Nephron (organoid): Measurements from ENCODE around the gene S100A6.

ENCODE experiments used
- H3K27ac Mint-ChIP-seq, 3 experiments: 2 replicates each; pipeline ENCODE4 v1.8.0; 2020; ENCODE audit warnings: mixed read lengths in 3 of 3, mild to moderate bottlenecking in 2 of 3, moderate library complexity in 1 of 3
- H3K27me3 Mint-ChIP-seq: 2 replicates; pipeline ENCODE4 v1.8.0; 2021; ENCODE audit warnings: low read depth, mild to moderate bottlenecking, moderate library complexity, mixed read lengths
- H3K36me3 Mint-ChIP-seq: 2 replicates; pipeline ENCODE4 v1.8.0; 2020; ENCODE audit warnings: low read depth, mixed read lengths
- H3K4me1 Mint-ChIP-seq: 2 replicates; pipeline ENCODE4 v1.8.0; 2020; ENCODE audit warnings: mixed read lengths
- H3K4me3 Mint-ChIP-seq, 3 experiments: 2 replicates each; pipeline ENCODE4 v1.8.0; 2020; ENCODE audit warnings: mild to moderate bottlenecking in 3 of 3, mixed read lengths in 3 of 3, moderate library complexity in 2 of 3
- H3K9me3 Mint-ChIP-seq: 2 replicates; pipeline ENCODE4 v1.8.0; 2020; ENCODE audit warnings: mixed read lengths
- CTCF ChIP-seq, 3 experiments: fragments of 200-600 bp; sonication (generic); IDR thresholded peaks; one replicate each; pipeline ENCODE4 v1.5.0; 2021; ENCODE audit warnings: antibody characterized with exemption in 3 of 3; ENCODE audit not compliant: unreplicated experiment in 3 of 3

Gene S100A6

GRCh38 chr1:153510984-153511410 lies 24.8 kb downstream of the S100A6 start:
- H3K4me3 Mint-ChIP-seq, result no peak overlapping the region
- H3K4me1 Mint-ChIP-seq, result peaks cover 29% of the 10 kb centered on the region
- peak; percentile 91 to 94 (median 91) for TF ChIP-seq CTCF (IDR thresholded peaks at IDR 0.05; ENCODE audit: unreplicated experiment in 3 of 3)
- peaks cover 2% of the 10 kb centered on the region for H3K27me3 Mint-ChIP-seq
- H3K36me3 Mint-ChIP-seq, result no peaks in the 10 kb centered on the region
- H3K9me3 Mint-ChIP-seq, result no peaks in the 10 kb centered on the region
- peak overlapping the region; percentile 19 to 89 (median 82) for H3K27ac Mint-ChIP-seq

GRCh38 chr1:153509729-153510354 lies 25.9 kb downstream of the S100A6 start:
- H3K4me1 Mint-ChIP-seq, result peaks cover 32% of the 10 kb centered on the region
- H3K4me3 Mint-ChIP-seq, result no peak overlapping the region
- H3K27ac Mint-ChIP-seq, result peak overlapping the region; percentile 3 to 12 (median 11)
- no peaks in the 10 kb centered on the region for H3K27me3 Mint-ChIP-seq
- TF ChIP-seq CTCF (IDR thresholded peaks at IDR 0.05; ENCODE audit: unreplicated experiment in 3 of 3), result peak; percentile 35 to 52 (median 47)
- H3K9me3 Mint-ChIP-seq, result no peaks in the 10 kb centered on the region
- no peaks in the 10 kb centered on the region for H3K36me3 Mint-ChIP-seq

GRCh38 chr1:153509036-153509435 lies 26.8 kb downstream of the S100A6 start:
- Mint-ChIP-seq H3K27me3 (no peaks in the 10 kb centered on the region), H3K36me3 (no peaks in the 10 kb centered on the region), H3K4me1 (peaks cover 32% of the 10 kb centered on the region), H3K4me3 (no peak overlapping the region), H3K9me3 (no peaks in the 10 kb centered on the region), H3K27ac (peak overlapping the region in 1 of 3 experiments; percentile 11)
- TF ChIP-seq CTCF (IDR thresholded peaks at IDR 0.05; ENCODE audit: unreplicated experiment in 3 of 3), result no peak

- Mint-ChIP-seq H3K27ac (peak overlapping the region; percentile 81 to 96 (median 90)), H3K36me3 (no peaks in the 10 kb centered on the region), H3K9me3 (no peaks in the 10 kb centered on the region), H3K4me1 (peaks cover 32% of the 10 kb centered on the region), H3K27me3 (no peaks in the 10 kb centered on the region), H3K4me3 (no peak overlapping the region)
- TF ChIP-seq CTCF (IDR thresholded peaks at IDR 0.05; ENCODE audit: unreplicated experiment in 3 of 3), result no peak
Observed at GRCh38 chr1:153507926-153508583, 27.7 kb downstream of the S100A6 start.

GRCh38 chr1:153506831-153507413 lies 28.9 kb downstream of the S100A6 start:
- peak overlapping the region; percentile 81 to 96 (median 90) for H3K27ac Mint-ChIP-seq
- H3K9me3 Mint-ChIP-seq, result no peaks in the 10 kb centered on the region
- peak overlapping the region in 1 of 3 experiments; percentile 6 for H3K4me3 Mint-ChIP-seq
- H3K36me3 Mint-ChIP-seq, result no peaks in the 10 kb centered on the region
- peaks cover 36% of the 10 kb centered on the region for H3K4me1 Mint-ChIP-seq
- H3K27me3 Mint-ChIP-seq, result no peaks in the 10 kb centered on the region
- no peak for TF ChIP-seq CTCF (IDR thresholded peaks at IDR 0.05; ENCODE audit: unreplicated experiment in 3 of 3)
